ENCODE measurements around the gene EBF3.

EBF3 gene

DNA sequence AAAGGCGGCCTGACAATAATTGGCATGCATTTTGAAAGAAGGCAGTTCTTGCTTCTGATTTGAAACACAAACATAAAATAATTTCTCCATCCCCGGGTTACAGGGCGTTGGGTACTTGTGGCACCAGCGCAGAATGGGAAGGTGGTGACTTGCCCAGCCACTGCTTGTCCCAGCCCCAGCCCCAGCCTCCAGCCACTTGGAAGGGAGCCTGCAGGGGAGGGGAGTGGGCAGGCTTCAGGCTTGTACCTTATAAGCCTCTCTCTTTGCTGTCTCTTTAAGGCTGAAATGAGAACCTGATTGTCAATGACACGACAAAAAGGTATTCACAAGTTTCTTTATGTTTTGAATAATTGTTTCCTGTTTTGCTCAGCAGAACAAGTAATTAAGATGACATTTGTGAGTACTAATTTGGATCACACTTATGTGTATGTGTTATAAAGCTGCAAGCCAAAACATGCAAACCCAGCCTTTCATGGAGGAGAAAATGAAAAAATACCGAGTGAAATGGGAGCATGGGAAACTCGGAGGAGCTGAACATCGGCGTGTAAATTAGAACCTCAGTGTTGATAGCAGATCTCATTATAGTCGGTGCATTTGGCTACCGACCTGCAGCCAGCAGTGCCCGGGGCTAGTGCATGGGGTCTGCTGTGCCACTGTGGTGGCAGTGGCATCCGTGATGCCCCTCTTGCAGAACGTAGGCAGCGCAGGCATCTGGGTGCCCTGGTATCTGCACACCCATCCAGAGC, 129.9 kb downstream of the EBF3 start:
- no peak for DNase-seq (ENCODE audit: low spot score)

DNA sequence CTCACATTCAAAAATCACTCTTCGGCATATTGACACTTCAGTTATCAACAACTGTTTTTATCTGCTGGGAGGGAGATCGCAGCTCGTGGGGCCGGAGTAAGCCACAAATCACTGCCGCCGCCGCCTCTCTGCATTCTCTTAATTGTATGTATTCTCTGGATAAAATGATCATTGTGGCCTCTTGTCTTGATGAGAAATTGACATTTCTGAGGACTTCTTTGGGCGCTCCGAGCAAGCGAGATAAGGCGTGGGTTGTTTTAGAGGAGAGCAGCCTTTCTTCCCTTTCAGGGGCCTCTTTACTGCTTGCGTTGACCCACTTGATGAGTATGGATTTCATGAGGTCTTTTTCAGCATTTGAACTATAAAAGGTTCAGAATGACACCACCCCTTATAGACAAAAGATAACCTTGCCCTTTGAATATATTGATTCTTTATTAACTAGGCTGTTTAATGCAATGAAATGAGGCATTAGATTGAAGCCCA, 130.6 kb downstream of the EBF3 start:
- DNase-seq (ENCODE audit: low spot score), result no peak

DNA sequence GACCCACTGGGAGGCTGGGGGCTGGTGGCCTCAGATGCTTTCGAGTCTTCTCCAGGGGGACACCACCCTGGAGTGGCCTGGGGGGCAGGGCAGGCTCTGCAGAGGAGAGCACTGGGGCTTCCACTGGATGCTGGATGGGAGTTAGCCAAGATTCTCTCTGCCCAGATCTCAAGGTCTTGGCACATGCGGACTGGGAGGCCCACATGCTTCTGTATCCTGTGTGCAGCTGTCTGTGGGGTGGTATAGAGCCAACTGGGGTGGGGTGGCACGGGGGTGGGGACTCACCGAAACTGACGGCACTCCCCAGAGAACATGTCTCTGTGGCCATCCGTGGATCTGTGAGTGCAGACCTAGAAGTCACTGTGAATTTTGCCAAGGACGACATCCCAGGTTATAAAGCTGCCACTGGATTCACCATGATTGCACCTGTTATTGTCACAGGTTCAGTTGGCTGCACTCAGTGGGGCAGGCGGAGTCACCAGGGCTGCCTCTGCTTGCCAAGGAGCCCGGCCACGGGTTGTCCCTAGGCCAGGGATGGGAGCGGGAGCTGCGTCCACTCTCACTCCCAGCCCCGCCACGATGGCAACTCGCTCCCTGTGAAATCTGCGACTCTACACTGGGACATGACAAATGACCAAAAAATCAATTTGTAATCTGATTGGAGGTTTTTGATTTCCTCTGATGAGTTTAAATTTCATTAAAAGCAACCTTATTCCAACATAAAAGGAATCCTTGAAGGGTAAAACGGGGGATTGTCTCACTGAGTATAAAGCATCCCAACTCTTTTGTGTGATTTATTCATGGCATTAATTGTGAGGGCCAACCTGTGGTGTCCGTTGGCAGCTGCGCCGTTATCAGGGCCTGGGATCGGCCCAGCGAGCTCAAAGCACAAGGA, 131.3 kb downstream of the EBF3 start:
- DNase-seq (ENCODE audit: low spot score), result no peak

DNA sequence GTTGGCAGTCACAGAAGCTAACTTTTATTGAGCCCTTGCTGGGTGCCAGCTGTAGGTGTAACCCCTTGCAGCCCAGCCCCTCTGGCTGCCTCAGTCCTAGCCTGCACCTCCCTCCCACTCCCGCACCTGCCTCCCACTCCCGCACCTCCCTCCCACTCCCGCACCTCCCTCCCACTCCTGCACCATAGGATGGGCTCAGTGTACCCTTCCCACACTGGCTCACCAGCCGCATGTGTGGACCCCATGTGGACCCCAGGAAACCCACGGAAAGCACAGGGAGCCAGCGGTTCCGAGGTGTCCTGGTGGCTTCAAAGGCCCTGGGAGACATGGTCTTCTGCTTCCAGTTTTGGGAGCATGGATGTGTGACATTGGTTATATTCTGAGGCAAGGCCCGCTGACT, 132.9 kb downstream of the EBF3 start:
- no peak for DNase-seq (ENCODE audit: low spot score)

DNA sequence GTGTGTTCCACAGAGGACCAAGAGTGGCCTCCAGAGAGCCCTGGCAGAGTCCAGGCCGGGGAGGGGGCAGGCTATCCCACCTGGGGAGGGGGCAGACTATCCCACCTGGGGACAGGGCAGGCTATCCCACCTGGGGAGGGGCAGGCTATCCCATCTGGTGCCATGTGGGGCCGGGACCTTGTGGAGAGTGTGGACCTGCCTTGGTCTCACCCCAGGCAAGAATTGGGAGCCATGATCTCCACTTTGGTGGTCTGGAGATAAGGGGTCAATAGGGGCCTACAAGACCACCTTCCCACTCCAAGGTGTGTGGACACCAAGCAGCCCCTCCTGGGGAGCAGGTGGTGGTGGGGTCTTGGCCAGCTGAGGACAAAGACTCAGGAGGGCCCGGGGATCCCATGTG, 138.2 kb downstream of the EBF3 start:
- no peak for DNase-seq (ENCODE audit: low spot score)

DNA sequence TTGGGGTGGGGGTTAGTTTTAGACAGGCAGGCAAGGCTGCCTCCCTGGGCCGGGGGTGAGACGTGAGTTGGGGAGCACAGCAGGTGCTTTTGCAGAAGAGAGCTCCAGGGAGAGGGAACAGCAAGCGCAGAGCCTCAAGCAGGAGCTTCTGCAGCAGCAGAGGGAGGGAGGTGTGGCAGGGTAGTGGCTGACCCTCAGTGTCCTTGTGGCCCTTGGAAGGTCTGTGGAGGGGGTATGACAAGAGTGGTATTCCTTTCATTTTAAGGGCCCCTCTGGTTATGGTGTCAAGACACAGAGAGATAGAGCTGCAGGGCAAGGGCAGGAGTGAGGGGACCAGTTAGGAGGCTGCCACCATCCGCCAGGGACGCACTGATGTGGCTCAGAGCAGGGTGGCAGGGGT, 138.9 kb downstream of the EBF3 start:
- DNase-seq (ENCODE audit: low spot score), result no peak

DNA sequence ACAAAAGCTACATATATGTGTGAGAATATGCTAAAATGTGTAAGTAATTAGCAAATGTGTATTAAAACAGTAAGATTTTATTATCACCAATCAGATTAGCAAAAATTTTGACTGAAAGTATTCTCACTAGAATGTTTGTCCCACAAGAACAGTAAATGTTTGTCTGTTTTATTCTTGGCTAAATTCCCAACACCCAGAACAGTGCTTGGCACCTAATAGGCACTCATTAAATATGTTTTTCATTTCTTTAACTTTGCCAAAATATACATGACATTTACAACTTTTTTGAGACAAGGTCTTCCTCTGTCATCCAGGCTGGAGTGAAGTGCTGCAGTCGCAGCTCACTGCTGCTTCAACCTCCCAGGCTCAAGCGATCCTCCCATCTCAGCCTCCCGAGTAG, 143.6 kb downstream of the EBF3 start:
- no peak for DNase-seq (ENCODE audit: low spot score)

DNA sequence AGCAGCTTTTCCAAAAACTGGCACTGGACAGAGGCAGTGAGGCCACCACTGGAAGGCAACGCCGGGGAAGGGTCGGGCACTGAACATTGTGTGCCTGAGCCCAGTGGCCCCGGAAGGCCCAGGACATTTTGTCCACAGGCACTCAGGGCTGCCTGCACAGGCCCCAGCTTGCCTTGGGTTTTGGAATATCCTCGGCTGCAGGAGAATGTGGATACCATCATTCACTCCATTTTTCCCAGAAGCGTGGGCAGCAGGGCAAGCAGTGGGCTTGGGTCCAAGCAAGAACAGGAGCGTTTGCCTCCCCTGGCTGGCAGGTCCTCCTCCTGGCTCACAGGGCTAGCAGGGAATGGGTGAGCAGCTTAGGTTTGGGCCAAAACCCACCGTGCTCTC, 147.4 kb downstream of the EBF3 start:
- no peak for DNase-seq (ENCODE audit: low spot score)

DNA sequence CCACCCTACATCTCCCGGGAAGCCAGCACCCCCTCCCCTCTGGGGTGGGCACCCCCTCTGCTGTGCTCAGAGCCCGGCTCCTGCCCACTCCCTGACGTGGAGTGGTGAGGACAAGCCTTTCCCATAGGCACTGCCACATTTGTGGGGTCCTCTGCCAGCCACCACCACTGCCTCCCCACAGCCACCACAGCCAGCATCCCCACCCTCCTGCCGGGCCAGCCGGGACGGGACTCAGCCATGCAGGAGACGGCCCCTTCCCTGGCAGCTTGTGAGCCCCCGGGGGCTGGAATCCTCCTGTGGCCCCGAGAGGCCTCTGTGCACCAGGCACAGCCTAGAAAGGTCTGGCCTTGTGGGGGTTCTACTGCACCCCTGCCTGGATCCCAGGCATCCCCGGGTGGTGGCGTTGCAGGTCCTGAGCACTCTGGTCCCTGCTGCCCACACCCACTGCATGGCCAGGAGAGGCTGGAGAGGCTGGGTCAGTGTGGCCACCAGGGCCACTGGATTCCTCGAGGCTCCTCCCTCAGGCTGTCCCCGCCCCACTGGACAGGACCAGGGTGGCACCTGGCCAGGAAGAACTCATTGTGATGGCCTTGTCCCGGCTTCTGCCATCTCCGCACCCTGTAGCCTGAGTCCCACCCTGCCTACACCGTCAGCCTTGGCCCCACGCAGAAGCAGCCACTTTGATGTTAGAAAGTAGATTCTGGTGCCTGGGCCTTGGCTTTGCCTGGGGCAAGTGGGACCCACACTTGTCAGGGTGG, 148.0 kb downstream of the EBF3 start:
- no peak for DNase-seq (ENCODE audit: low spot score)

DNA sequence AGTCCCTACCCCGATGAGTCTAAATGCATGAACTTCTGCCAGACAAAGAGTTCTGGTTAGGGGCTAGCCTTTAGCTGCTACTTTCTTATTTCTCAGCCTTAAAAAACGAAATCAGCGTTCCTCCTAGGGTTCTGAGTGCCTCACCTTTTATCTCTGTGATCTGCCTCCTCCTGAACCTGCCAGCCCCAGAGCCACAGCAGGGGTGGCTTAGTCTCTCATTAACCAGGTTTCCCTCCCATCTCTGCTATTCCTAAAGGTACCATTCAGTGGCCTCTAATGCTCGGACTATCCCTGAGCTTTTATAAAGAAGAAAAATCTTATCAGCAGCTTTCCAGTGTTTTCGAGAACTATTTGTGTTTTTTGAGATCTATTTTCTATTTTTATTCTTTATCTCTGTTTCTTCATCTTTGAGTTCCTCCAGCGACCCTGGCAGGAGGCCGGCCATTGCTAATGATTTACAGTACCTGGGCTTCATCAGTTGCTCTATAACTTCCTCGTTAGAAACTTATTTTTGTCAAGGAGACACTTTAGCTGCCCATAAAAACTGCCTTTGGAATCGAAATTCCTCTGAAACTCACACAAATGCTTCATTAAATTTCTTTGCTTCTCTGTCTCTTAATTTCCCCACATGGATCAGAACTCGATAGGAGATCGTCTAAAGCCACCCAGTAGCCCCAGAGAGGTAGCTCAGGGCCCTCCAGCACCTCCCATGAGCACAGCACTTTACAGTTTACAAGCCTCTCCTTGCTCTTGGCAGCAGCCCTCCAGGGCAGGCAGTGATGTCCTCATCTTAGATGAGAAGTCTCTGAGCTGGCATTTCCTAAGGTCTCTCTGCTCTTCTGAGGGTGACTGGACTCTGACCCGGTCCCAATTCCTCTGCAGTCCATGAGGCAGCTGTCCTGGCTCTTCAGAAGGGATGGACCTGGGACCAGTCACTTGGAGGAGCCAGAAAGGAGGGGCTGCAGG, 149.1 kb downstream of the EBF3 start:
- no peak for DNase-seq (ENCODE audit: low spot score)

DNA sequence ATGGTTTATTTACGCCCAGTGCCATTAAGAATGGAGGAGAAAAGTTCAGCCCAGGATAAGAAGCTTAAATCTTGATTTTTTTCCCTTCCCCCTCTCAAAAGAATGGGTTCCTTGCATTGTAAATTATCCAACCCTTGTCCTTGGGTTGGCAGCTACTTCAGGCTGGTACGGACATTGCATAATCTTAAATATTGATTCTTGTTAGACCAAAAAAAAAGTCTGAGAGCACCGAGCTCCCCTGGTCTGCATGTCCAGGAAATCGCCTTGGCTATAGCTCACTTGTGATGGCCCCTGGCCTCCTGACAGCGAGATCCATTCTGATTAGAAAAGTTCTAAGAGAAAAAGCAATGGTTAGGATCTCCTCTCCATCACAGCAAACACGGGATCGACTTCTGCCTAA, 151.7 kb downstream of the EBF3 start:
- DNase-seq (ENCODE audit: low spot score), result no peak

DNA sequence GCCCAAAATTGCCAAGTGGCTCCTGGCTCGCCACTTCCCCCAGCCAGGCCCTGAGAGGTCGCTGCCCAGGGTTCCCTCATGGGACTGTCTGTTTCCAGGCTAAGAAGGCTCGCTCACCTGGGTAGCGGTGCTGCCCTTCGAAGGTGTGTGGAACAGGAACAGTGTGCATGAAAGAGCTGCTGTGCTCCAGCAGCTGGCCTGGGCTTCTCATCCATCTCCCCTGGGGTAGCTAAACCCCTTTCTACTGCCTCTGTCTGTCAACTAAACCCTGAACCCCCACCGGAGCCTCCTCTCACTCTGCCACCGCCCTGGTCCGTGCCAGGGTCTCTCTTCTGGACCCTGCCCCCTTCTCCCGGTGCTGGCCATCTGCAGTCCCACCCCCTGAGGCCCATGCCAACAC, 152.9 kb downstream of the EBF3 start:
- no peak for DNase-seq (ENCODE audit: low spot score)

DNA sequence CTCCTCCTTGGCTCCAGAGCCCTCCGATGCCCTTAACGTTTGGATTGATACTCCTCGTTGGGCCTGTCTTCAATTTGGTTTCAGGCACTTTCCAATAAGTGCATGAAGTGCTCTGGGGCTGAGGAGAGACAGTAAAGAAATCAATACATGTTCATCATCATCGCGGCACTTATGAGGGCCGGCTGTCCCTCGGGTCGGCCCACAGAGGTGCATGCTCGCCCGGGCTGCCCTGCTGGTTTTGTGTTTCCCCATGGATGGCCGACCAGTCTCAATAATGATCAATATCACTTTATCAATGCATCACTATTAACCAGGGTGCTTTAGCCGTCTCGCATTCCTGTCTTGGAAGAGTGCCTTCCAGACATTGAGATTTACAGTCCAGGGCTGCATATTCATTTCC, 154.2 kb downstream of the EBF3 start:
- DNase-seq (ENCODE audit: low spot score), result no peak

DNA sequence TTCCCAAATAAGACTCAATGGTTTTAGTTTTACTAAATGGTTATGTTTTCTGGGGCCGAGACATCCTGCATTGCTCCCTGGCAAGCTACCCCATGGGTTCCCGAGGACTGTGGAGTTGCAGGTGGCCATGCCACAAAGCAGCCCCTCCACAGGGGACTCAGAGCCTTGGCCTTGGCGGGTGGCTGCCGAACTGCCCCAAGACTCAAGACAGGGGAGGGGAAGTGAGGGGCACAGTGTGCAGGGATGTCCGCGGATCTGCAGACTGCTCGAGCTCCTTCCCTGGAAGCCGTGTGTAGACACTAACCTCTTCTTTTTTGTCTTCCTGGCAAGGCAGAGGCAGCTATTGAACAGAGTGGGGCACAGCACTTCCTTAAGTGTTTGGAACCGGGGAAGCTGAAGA, 154.6 kb downstream of the EBF3 start:
- no peak for DNase-seq (ENCODE audit: low spot score)

DNA sequence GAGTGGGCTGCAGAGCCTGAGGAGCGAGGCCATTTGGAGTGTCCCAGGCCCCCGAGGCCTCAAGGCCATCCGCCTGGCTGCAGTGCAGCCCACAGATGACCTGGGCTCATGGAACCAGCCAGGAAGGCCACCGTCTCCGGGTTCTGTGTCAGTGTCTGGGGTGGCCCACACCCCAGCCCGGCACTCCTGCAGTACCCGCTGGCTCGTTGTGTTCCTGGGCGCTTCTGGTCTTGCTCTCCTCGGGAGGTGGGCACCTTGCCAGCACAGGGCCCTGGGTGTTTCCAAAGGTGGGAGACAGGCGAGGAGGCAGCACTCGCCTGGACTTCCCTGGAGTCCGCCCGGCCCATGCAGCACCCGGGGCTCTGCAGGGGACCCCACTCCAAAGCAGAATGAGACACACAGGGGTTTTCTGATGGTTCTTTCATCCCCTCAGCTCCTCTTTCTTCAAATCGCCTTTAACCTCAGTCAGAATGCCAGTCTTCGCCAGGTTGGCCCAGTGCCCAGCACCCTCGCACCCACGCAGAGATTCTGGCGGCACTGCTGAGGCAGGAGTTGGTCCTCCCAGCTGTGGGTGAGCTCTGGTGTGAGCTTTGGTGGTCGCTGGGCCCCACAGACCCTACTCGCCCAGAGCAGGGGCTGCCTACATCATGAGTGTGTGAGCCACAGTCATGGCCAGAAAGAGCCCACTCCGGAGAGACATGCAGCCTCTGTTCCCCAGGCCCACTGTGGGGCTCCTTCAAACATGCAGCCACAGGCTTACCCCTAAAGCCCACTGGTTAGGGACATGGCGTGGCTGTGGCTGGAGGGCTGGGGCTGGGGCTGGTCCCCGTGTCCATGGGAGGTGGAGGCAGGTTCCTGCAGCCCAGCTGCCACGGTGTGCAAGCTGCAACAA, 155.7 kb downstream of the EBF3 start:
- DNase-seq (ENCODE audit: low spot score), result no peak

DNA sequence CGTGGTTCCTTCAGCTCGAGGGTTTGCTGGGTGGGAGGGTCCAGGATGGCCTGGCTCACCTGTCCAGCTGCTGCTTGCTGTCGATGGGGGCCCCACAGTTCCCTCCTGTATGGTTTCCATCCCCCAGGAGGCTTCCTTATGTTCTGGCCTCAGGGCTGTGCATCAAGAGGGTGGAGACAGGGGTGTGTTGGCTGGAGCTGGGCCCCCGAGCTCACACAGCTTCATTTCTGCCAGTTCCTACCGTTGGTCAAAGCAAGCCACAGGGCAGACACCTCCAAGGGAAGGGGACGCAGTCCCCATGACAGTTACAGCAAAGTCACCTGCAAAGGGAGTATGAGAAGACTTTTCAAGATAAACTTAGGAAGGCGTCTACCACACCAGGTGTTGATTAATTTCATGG, 156.9 kb downstream of the EBF3 start:
- no peak for DNase-seq (ENCODE audit: low spot score)

DNA sequence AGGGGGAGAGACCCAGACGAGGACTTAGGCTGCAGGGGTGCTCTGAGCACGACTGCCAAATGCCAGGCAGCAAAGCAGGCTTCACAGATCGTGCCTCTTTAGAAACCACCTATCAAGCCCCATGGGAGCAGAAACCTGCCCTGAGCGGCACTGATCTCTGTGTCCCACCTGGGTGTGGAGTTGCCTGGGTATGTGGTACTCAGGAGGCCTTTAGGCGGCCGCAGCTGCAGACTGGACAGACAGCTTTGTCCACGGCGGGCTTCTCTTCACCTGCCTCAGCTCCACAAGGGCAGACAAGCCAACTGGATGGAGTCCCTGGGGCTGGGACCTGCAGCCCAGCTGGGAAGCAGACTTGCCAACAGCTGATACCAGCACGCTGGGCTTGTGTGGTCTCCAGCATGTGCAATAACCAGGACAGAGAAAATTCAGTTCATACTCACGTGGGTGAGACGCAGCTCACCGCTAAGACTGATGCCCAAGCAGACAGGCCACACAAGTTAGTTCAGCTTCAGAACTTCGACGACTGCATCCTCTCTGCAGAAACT, 163.2 kb downstream of the EBF3 start:
- no peak for DNase-seq (ENCODE audit: low spot score)

DNA sequence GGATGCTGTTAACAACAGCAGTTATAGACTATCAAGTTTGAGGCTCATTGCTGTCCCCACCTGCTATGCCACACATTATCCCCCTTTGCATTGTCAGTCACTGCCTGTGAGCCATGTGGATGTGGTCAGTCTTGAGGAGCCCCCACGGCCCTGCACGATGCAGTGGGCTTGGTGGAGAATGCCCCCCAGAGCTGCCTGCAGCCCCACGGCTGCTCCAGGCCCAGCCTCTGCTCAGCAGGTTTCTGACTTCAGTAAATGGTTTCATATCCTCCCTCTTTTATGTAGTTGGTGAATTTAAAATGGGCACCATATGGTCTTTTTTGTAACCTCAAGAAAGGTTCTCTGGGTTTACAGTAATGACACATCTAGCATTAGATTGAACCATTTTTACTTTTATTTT, 164.1 kb downstream of the EBF3 start:
- no peak for DNase-seq (ENCODE audit: low spot score)

DNA sequence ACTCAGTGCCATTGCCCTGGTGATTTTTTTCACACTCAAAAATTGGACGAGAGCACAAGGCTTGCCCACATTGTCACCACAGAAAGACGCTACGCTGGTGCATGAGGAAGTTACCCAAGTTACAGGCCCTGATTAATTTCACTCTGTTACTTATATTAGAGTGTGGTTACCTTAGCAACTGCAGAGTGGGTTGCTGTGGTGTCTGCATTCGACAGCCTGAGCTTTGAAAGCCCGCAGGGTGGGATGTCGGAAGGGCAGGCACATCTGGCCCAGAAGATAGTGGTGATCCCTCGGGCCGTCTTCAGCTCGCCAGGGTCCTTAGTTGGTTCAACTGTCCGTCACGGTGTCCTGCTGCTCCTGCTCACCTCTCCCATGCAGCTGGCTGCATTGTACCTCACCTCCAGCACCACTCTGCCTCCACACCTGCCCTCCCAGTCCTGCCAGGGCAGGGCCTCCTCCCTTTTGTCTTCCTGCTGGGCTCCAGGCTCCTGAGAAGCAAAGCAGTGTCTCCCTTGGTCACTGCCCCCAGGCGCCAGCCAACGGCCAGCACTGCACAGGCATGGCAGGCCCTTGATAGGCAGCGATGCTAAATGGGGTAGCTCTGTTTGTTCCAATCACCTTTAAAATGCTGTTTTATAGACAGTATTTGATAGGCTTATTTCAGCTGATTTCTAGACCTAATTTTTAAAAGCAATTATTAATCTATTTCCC, 167.2 kb downstream of the EBF3 start:
- DNase-seq (ENCODE audit: low spot score), result no peak

DNA sequence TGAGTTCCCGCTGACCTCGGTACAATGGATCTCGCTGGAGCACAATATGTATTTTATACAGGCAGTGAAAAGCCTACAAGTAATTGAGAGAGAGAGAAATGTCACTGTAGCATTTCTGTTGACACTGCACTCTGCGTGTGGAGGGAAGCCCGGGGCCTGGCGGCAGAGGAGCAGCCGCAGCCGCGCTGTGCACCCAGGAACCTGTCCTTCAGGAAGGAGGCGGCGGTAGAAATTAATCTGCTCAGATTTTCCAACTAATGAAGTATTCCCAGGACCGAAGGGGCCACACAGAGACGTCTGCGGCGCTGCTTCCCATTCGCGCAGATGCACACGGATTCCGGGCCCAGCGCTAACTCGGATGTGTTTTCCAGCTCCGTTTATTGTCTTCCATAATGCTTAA, 170.1 kb downstream of the EBF3 start:
- no peak for DNase-seq (ENCODE audit: low spot score)
